Suprapubic skin (tissue), 4 donors: ENCODE data around the gene MKLN1. TPM values are rescaled to one million over a fixed set of nuclear protein-coding genes. Genes with fewer than 3 reads are reported as not detected.

ENCODE experiments used
- DNase-seq, 2 donors: peaks; one replicate each; pipeline ENCODE4 v3.0.0-alpha.2; 2019; ENCODE audit warnings: low spot score in 2 of 2
- H3K27ac ChIP-seq: fragments of 200-600 bp; sonication (generic); one replicate; pipeline ENCODE4 v1.5.1; 2019
- H3K27me3 ChIP-seq: fragments of 200-600 bp; sonication (generic); one replicate; pipeline ENCODE4 v1.5.1; 2019
- H3K36me3 ChIP-seq: fragments of 200-600 bp; sonication (generic); one replicate; pipeline ENCODE4 v1.5.1; 2019
- H3K4me1 ChIP-seq: fragments of 200-600 bp; sonication (generic); one replicate; pipeline ENCODE4 v1.5.1; 2019
- H3K4me3 ChIP-seq: fragments of 200-600 bp; sonication (generic); one replicate; pipeline ENCODE4 v1.5.1; 2019; ENCODE audit warnings: mild to moderate bottlenecking
- H3K9me3 ChIP-seq: fragments of 200-600 bp; sonication (generic); one replicate; pipeline ENCODE4 v1.5.1; 2019
- EP300 ChIP-seq: sonication (generic); formaldehyde crosslinking; IDR thresholded peaks from one replicate; pipeline ENCODE4 v1.6.1; 2017; ENCODE audit warnings: antibody characterized with exemption
- POLR2A ChIP-seq, 2 donors: fragments of 450-650 bp; IDR thresholded peaks; one replicate each; pipeline ENCODE4 v1.6.1; 2017; ENCODE audit warnings: antibody characterized with exemption in 2 of 2, mild to moderate bottlenecking in 2 of 2, moderate library complexity in 2 of 2
- POLR2AphosphoS5 ChIP-seq, 3 donors: sonication (generic); formaldehyde crosslinking; IDR thresholded peaks; one replicate each; pipeline ENCODE4 v1.6.1; 2017; ENCODE audit warnings: antibody characterized with exemption in 3 of 3
- WGBS: methylation state at CpG from one replicate; pipeline ENCODE4 v1.1.5; 2018; 5-methylcytosine and 5-hydroxymethylcytosine counted together
- total RNA-seq, 4 donors: library from RNA; depleted of rRNA; stranded (reverse); fragments of >200 nt; gene quantifications; one replicate each; pipeline ENCODE4 v1.1.0, GENCODE V29; 2016
- TF ChIP-seq, protein P1 (sequence below), 2 donors: fragments of 200-600 bp in 1 of 2; fragments of 450-650 bp in 1 of 2; sonication (generic) in 1 of 2; IDR thresholded peaks; one replicate each; pipeline ENCODE4 v1.5.1; 2016 to 2019; ENCODE audit warnings: antibody characterized with exemption in 2 of 2, mild to moderate bottlenecking in 1 of 2, moderate library complexity in 1 of 2

The MKLN1 gene
- total RNA-seq, 4 donors from 2014 or later, result 32.9 to 76.0 (median 39.9) TPM

DNA sequence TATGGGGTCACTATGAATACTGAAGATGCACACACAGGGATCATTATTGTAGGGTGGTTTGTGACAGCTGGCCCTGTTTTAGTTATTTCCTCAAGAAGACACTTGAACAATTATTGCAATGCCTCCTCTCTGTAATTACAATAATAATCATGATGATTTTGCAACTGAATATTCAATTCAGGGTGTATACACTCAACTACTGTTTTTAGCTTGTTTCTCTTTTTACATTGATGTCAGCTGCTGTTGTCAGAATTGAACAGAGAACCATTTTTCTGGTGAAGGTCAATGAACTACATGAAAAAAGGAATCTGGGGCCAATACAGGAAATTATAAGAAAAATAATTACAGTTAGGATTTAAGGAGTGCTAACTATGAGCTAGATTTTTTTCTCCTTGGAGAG, 28.6 kb upstream of the MKLN1 start:
- no peaks in the 10 kb centered on the region for H3K36me3 ChIP-seq

GRCh38 chr7:131300078-131300477, 27.6 kb upstream of the MKLN1 start:
- TF ChIP-seq POLR2A (IDR thresholded peaks at IDR 0.05), result no peak
- Histone ChIP-seq H3K4me1 (peaks cover 10% of the 10 kb centered on the region), H3K4me3 (no peak overlapping the region), H3K27me3 (no peaks in the 10 kb centered on the region), H3K27ac (no peak overlapping the region), H3K9me3 (no peaks in the 10 kb centered on the region), H3K36me3 (no peaks in the 10 kb centered on the region)
- DNase-seq, result no peak
- WGBS, result 89% methylated on average over 2 of the region's 2 CpGs

More for the DNA sequence above, 28.6 kb upstream of the MKLN1 start:
- TF ChIP-seq POLR2A (IDR thresholded peaks at IDR 0.05) (no peak), EP300 (no peak), POLR2AphosphoS5 (IDR thresholded peaks at IDR 0.05) (no peak)
- TF ChIP-seq, protein P1, sequence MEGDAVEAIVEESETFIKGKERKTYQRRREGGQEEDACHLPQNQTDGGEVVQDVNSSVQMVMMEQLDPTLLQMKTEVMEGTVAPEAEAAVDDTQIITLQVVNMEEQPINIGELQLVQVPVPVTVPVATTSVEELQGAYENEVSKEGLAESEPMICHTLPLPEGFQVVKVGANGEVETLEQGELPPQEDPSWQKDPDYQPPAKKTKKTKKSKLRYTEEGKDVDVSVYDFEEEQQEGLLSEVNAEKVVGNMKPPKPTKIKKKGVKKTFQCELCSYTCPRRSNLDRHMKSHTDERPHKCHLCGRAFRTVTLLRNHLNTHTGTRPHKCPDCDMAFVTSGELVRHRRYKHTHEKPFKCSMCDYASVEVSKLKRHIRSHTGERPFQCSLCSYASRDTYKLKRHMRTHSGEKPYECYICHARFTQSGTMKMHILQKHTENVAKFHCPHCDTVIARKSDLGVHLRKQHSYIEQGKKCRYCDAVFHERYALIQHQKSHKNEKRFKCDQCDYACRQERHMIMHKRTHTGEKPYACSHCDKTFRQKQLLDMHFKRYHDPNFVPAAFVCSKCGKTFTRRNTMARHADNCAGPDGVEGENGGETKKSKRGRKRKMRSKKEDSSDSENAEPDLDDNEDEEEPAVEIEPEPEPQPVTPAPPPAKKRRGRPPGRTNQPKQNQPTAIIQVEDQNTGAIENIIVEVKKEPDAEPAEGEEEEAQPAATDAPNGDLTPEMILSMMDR (IDR thresholded peaks at IDR 0.05), result no peak
- Histone ChIP-seq H3K4me1 (peaks cover 10% of the 10 kb centered on the region), H3K27me3 (no peaks in the 10 kb centered on the region), H3K9me3 (no peaks in the 10 kb centered on the region), H3K27ac (peak overlapping the region; percentile 70), H3K4me3 (no peak overlapping the region)
- no peak for DNase-seq

- Histone ChIP-seq H3K9me3 (no peaks in the 10 kb centered on the region), H3K27me3 (no peaks in the 10 kb centered on the region), H3K27ac (no peak overlapping the region), H3K4me3 (no peak overlapping the region), H3K36me3 (no peaks in the 10 kb centered on the region), H3K4me1 (peaks cover 10% of the 10 kb centered on the region)
- 60% methylated on average over 8 of the region's 8 CpGs for WGBS
- no peak for DNase-seq
- no peak for TF ChIP-seq POLR2A (IDR thresholded peaks at IDR 0.05)
- TF ChIP-seq, protein P1 (IDR thresholded peaks at IDR 0.05), result no peak
- no peak for TF ChIP-seq EP300
Observed at GRCh38 chr7:131300572-131301466, 26.9 kb upstream of the MKLN1 start.

DNA sequence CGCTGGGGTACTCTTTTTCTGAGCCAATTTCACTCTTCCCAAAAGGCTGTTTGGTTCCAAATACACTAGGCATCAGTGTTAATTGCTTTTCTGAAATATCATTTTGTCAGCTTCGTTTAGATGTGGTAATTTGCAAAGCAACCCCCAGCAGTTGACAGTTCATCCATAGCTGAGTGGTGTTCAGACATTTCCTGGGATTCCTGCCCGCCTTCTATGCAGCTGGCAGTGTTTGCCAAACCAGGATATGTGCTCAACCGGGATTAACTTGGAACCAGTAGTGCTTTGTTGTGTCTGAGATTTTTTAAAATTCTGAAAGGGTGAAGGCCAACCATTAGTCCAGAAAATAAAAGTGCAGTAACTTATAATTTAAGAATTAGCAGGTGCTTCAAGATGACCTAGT, 25.2 kb upstream of the MKLN1 start:
- no peak overlapping the region for H3K27ac ChIP-seq

GRCh38 chr7:131302876-131303707, 24.6 kb upstream of the MKLN1 start:
- Histone ChIP-seq H3K27me3 (no peaks in the 10 kb centered on the region), H3K4me3 (no peak overlapping the region), H3K4me1 (peaks cover 10% of the 10 kb centered on the region), H3K9me3 (no peaks in the 10 kb centered on the region), H3K36me3 (no peaks in the 10 kb centered on the region), H3K27ac (no peak overlapping the region)
- WGBS, result 68% methylated on average over 8 of the region's 8 CpGs
- no peak for DNase-seq
- TF ChIP-seq, protein P1 (IDR thresholded peaks at IDR 0.05), result peak in 1 of 2 donors; percentile 5
- TF ChIP-seq POLR2AphosphoS5 (IDR thresholded peaks at IDR 0.05), result no peak
- TF ChIP-seq POLR2A (IDR thresholded peaks at IDR 0.05), result no peak

More for the DNA sequence above, 25.2 kb upstream of the MKLN1 start:
- H3K27me3 ChIP-seq, result no peaks in the 10 kb centered on the region
- H3K4me1 ChIP-seq, result peaks cover 10% of the 10 kb centered on the region
- no peak for DNase-seq
- no peak overlapping the region for H3K4me3 ChIP-seq
- H3K36me3 ChIP-seq, result no peaks in the 10 kb centered on the region
- no peaks in the 10 kb centered on the region for H3K9me3 ChIP-seq
- 71% methylated on average over 4 of the region's 4 CpGs for WGBS
- TF ChIP-seq EP300 (no peak), POLR2AphosphoS5 (IDR thresholded peaks at IDR 0.05) (no peak), POLR2A (IDR thresholded peaks at IDR 0.05) (no peak)
- TF ChIP-seq, protein P1 (IDR thresholded peaks at IDR 0.05), result no peak
